NCI-H2081 treated with DMSO at 0.1 percent for 48 hours (cell line): ENCODE results near the gene PHKA1.
"Not testable (repeated sequence)": the region's sequence is repeated elsewhere in the genome, so short reads cannot be mapped to it uniquely, and the experiment has no call there.

Source experiments
- DNase-seq: peaks from one replicate; lab custom pipeline; 2025; lab: John Stamatoyannopoulos, UW

Gene PHKA1

DNA sequence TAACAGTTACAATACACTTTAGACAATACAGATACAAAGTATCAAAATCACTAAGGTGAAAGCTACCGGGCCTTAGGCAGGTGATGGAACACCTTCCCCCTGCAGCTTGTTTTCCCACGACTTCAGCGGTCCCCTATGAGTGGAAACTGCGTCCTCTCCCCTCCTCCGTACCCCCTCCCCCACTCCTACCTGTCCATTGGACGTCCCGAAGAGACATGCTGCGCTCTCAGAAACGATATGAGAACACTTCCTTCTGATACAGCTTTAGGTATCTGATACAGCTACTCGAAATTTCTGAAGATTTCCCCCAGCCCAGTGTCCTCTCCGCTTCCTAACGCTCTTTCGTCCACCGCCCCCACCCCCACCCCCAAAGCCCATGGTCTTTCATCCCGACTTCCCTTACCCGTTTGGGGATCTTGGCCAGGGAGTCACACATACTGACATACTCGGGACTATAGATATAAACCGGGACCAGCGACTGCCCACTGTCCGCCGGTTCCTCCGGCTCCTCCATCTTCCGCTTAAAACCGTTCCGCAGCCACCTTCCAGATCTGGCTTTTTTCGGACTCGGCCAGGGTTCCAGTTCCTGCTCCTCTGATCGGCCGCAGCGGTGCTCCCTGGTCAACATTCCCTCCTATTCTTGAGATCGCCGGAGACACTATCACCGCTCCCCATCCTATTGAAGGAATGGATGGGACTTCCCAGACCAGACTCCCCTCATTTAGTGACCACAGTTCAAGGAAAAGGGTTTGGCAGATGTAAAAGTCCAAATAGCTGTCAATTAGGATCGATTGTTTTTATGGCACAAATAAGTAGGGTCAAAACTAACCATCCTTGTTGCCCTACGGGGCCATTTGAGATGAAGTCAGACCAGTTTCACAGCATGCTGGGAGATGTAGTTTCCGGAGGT lies 141.6 kb downstream of the PHKA1 start, which contains the start of gene HDAC8:
HDAC8 (minus strand) TSS at position 596 of the 910 bp plus-strand sequence; CDS start at position 514, 82 bp downstream.
- DNase-seq: peak; percentile 32

DNA sequence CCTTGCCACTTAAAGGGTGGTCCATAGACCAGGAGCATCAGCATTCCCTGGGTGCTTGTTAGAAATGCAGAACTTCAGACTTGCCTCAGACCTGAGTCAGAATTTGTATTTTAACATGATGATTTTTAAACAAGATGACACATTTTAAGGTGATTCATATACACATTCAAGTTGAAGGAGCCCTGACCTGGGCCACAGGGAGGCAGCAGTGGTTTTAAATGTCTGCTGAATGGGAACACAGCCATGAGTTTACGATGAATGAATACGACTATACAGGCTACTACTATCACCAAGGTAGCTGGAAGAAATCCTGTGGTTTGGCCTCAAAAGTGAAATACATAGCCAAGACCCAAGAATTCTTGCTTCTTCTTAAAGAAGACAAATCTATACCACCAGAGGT lies 144.3 kb downstream of the PHKA1 start:
- DNase-seq: no peak

DNA sequence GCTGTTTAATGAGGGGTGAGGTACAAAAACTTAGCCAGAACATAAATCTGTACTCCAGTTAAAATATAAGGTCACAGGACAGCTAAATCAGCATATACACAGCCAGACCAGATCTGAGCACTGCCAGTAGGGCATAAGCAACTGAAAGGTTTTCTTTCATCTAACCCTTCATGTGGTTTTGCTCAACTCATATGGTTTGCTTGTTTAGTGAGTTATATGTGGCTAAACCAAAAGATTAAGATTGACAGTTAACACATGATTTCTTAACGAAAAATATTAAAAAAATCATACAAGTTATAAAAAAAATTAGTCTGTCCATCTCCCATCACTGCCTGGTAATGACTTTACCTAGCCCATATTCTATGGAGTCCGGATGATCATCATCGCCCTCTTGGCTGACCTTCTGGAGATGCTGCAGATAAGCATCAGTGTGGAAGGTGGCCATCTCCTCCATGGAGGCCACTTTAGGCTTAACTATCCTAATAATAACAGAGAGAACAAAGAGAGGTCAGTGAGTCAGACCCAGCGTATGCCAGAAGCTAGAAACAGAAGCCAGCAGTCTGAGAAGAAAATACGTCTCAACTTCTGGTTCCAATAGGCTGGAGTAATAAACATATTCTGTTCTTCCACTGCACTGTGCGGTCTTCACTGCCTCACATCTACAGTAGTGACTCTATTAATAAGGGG lies 145.6 kb downstream of the PHKA1 start:
- DNase-seq: no peak

DNA sequence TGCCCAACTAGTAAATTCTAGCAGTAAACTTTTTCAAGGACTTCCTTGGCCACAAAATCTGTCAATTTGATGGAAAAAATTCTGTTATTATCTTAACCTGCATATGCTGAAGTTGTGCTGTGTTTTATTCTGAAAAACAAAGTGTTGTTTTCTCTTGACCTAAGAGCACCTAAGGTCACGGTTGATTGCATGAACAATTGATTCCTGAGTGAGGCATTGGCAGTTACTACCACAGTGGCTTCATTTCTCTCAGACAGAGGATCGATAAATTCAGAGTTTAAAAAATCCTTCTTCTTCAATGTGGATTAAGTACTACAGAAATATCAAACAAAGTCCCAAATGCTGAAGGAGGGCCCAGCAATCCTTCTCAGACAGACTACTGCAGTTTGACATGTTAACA lies 147.7 kb downstream of the PHKA1 start:
- no peak for DNase-seq

DNA sequence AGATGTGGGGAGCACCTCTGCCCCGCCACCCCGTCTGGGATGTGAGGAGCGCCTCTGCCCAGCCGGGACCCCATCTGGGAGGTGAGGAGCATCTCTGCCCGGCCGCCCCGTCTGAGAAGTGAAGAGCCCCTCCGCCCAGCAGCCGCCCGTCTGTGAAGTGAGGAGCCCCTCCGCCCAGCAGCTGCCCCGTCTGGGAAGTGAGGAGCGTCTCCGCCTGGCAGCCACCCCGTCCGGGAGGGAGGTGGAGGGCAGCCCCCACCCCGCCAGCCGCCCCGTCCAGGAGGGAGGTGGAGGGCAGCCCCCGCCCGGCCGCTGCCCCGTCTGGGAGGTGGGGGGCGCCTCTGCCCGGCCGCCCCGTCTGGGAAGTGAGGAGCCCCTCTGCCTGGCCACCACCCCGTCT lies 154.5 kb downstream of the PHKA1 start:
- not testable (repeated sequence) for DNase-seq

DNA sequence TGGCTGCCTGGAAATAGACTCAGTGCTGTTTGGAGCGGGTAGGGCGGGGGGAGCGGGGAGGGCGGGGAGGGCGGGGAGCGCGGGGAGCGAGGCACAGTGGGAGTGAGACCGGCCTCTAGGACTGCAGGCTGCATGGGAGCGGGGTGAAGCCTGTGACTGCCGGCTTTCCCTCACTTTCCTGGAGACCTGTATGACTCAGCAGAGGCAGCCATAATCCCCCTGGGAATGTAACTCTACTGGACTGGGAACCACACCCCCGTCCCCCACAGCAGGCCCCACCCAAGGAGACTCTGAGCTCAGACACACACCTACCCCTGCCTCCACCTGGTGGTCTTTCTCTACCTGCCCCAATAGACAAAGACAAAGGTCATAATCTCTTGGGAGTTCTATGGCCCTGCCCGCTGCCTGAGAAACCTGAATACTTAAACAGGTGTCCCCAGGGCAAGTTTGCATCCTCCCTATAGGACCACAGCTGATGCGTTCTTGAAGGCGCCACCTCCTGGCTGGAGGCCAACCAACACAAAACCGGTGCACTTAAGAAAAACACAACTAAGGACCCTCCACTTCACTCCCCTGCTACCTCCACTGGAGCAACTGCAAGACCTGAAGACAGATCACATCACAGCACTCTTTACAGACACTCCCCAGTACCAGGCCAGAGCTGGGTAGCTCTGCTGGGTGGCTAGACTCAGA lies 159.5 kb downstream of the PHKA1 start:
- no peak for DNase-seq

DNA sequence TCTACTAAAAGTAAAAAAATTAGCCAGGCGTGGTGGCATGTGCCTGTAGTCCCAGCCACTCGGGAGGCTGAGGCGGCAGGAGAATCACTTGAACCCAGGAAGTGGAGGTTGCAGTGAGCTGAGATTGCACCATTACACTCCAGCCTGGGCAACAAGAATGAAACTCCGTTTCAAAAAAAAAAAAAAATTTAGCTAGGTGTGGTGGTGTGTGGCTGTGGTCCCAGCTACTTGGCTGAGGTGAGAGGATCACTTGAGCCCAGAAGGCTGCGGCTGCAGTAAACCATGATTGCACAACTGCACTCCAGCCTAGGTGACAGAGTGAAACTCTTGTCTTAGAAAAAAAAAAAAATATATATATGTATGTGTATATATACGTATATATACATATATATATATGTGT lies 161.7 kb downstream of the PHKA1 start:
- not testable (repeated sequence) for DNase-seq

DNA sequence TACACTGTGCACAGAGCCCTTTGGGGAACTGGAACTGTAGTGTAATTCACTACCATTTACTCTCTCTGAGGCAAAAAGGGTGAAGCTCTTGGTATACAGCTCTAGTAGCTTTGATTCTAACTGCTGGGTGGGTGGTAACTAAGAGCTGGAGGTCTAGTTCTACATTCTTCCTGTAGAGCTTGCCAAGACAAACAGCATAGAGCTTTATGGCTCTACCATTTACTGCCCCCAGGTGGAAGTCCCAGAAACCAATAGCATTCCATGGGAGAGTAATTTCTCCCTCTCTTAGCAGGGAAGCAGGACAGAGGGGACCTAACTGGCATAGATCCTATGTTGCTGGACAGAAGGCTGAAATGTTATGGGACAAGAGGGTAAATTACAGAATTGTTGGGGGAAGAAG lies 168.1 kb downstream of the PHKA1 start:
- DNase-seq: peak; percentile 3

DNA sequence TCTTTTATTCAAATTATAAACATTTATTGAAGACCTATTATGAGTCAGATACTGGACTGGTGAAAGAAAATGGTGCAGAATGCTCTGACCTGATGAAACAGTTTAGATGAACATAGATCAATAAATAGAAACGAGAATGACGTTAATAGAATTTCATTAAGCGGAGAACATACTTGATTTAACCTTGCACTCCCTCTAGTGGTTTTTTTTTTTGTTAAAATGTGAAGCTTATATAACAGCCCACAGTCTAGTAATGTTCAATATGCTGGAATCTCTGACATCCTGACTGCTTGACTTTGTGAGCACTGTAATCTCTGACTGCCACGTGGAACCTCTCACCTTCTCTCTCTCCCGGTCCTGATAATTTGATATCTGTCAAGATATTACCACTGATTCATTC lies 173.8 kb downstream of the PHKA1 start:
- no peak for DNase-seq

DNA sequence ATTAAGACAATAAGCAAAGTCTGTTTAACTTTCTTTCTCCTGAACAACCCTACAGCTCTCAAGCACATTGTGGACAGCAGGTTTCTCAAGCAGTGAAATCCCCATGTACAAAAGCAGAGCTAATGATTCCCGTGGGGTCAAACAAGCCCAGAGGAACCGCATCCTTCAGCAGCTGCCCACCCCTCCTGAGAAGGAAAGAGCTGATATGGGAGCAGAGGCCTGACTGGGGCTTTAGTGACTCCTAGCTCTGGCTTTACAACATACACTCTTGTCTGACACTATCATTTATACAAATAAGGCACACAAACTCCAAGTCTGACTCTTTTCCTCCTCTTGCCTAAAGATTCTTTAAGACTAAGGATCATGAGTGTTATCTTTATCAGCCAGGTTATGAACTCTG lies 174.3 kb downstream of the PHKA1 start:
- no peak for DNase-seq

DNA sequence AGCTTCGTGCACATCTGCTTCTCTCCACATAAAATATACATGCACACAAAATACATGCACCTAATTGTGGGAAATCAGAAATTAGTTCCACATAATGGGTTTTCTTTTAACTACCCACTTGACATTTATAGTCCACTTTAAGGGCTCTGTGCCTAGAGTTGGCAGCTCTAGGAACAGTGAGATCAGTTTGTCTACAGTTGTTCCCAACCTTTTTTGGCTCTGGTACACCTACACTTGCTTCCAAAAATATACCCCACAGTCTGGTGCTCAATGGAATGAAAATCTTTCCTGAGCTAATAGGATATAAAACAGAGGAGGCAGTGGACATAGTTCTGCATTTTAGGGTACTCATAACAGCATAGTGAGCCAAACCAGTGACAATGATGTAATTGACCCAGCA lies 177.6 kb downstream of the PHKA1 start:
- DNase-seq: no peak

DNA sequence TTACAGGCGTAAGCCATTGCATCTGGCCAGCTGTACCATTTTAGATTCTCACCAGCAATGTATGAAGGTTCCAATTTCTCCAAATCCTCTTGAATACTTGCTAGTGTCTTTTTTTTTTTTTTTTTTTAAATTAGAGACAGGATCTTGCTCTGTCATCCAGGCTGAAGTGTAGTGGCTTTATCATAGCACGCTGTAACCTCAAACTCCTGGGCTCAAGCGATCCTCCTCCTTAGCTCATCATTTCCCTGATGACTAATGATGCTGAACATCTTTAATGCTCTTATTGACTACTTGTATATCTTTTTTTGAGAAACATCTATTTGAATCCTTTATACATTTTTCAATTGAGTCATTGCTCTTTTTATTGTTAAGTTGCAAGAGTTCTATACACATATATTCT lies 181.7 kb downstream of the PHKA1 start:
- DNase-seq: no peak
